ENCODE measurements around the gene FAM25A. TPM values are rescaled to one million over a fixed set of nuclear protein-coding genes. Genes with fewer than 3 reads are reported as not detected.

Gene FAM25A
- total RNA-seq, 1 donor from 2014 or later = not detected

DNA sequence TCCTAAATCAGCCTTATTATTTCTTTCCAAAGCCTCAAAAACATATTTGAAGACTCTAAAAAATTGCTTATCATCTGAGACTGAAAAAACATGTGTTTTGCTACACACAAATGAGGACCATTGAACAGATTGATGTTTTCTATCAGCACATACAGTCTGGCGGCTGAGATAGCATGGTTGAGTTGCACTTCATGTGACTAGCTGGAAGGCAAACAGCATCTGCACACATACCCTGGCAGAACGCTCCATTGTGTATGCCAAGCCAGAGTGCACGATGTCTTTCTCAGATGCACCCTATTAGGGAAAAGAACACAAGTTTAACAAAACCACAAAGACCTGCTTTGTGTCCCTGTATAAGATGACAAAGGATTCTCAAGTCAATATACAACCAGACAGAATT is 33.0 kb downstream of the FAM25A start:
- Mint-ChIP-seq H3K27ac (ENCODE audit: unreplicated experiment) (no peak overlapping the region), H3K36me3 (ENCODE audit: low read depth) (peaks cover 12% of the 10 kb centered on the region), H3K4me1 (ENCODE audit: low read depth) (peaks cover 7% of the 10 kb centered on the region), H3K4me3 (ENCODE audit: unreplicated experiment) (no peak overlapping the region), H3K27me3 (ENCODE audit: low read depth) (no peaks in the 10 kb centered on the region), H3K9me3 (ENCODE audit: low read depth) (no peaks in the 10 kb centered on the region)
- no peak for DNase-seq (ENCODE audit: low spot score)
- TF ChIP-seq, protein P1, sequence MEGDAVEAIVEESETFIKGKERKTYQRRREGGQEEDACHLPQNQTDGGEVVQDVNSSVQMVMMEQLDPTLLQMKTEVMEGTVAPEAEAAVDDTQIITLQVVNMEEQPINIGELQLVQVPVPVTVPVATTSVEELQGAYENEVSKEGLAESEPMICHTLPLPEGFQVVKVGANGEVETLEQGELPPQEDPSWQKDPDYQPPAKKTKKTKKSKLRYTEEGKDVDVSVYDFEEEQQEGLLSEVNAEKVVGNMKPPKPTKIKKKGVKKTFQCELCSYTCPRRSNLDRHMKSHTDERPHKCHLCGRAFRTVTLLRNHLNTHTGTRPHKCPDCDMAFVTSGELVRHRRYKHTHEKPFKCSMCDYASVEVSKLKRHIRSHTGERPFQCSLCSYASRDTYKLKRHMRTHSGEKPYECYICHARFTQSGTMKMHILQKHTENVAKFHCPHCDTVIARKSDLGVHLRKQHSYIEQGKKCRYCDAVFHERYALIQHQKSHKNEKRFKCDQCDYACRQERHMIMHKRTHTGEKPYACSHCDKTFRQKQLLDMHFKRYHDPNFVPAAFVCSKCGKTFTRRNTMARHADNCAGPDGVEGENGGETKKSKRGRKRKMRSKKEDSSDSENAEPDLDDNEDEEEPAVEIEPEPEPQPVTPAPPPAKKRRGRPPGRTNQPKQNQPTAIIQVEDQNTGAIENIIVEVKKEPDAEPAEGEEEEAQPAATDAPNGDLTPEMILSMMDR (IDR thresholded peaks at IDR 0.05) = no peak

GRCh38 chr10:87053577-87054181 is 33.6 kb downstream of the FAM25A start:
- Mint-ChIP-seq H3K36me3 (ENCODE audit: low read depth) (peaks cover 12% of the 10 kb centered on the region), H3K27ac (ENCODE audit: unreplicated experiment) (no peak overlapping the region), H3K4me1 (ENCODE audit: low read depth) (peaks cover 13% of the 10 kb centered on the region)

GRCh38 chr10:87054373-87055295 is 34.5 kb downstream of the FAM25A start:
- Mint-ChIP-seq H3K9me3 (ENCODE audit: low read depth) (no peaks in the 10 kb centered on the region), H3K4me3 (ENCODE audit: unreplicated experiment) (no peak overlapping the region), H3K4me1 (ENCODE audit: low read depth) (peaks cover 19% of the 10 kb centered on the region), H3K27me3 (ENCODE audit: low read depth) (no peaks in the 10 kb centered on the region), H3K27ac (ENCODE audit: unreplicated experiment) (no peak overlapping the region), H3K36me3 (ENCODE audit: low read depth) (peaks cover 17% of the 10 kb centered on the region)
- TF ChIP-seq, protein P1 (IDR thresholded peaks at IDR 0.05) = no peak
- DNase-seq (ENCODE audit: low spot score) = no peak

More at GRCh38 chr10:87053577-87054181, 33.6 kb downstream of the FAM25A start:
- H3K9me3 Mint-ChIP-seq (ENCODE audit: low read depth) = no peaks in the 10 kb centered on the region
- DNase-seq (ENCODE audit: low spot score) = no peak
- H3K27me3 Mint-ChIP-seq (ENCODE audit: low read depth) = no peaks in the 10 kb centered on the region
- no peak overlapping the region for H3K4me3 Mint-ChIP-seq (ENCODE audit: unreplicated experiment)
- TF ChIP-seq, protein P1 (IDR thresholded peaks at IDR 0.05) = no peak

DNA sequence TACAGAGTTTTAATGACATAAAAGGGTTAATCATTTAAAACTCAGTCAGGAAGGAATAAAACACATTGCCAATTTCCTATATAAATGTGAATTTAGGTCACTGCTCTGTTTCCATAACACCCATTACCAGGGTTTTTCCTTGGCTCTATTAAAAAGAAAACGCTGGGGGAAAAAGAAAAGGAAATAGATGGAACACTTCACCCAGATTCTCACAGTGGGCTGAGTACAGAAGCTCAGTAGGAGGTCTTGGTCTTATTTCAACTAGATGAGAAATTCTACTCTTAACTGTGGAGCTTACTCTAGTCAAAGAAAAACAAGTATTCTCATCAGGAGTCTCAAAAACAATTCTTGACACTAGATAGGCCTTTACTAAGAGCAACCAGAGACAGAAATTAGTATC is 38.1 kb downstream of the FAM25A start:
- Mint-ChIP-seq H3K36me3 (ENCODE audit: low read depth) (peaks cover 20% of the 10 kb centered on the region), H3K27me3 (ENCODE audit: low read depth) (no peaks in the 10 kb centered on the region), H3K9me3 (ENCODE audit: low read depth) (no peaks in the 10 kb centered on the region), H3K4me1 (ENCODE audit: low read depth) (peaks cover 19% of the 10 kb centered on the region), H3K4me3 (ENCODE audit: unreplicated experiment) (no peak overlapping the region), H3K27ac (ENCODE audit: unreplicated experiment) (peak overlapping the region; percentile 53)
- TF ChIP-seq, protein P1 (IDR thresholded peaks at IDR 0.05) = no peak
- DNase-seq (ENCODE audit: low spot score) = no peak

DNA sequence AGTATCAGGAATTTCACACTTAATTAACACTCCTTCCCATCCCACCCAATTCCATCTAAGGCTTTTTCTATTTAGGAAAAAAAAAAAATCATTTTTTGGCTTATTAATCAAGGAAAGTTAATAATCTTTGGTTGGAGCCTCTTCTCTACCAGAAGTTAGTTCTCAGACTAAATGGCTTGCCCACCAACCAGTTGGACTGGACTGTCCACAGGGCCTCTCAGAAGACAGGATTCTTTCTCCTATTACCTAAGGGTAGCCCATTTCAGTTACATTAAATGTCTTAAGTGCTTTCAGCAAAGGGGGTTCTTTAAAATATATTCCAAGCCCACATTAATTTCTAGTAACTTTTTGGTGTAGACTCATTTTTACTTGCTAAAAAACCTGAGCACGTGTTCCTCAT is 39.3 kb downstream of the FAM25A start:
- H3K27ac Mint-ChIP-seq (ENCODE audit: unreplicated experiment) = no peak overlapping the region
- H3K9me3 Mint-ChIP-seq (ENCODE audit: low read depth) = no peaks in the 10 kb centered on the region
- H3K27me3 Mint-ChIP-seq (ENCODE audit: low read depth) = no peaks in the 10 kb centered on the region
- TF ChIP-seq, protein P1 (IDR thresholded peaks at IDR 0.05) = no peak
- no peak for DNase-seq (ENCODE audit: low spot score)
- no peak overlapping the region for H3K4me3 Mint-ChIP-seq (ENCODE audit: unreplicated experiment)
- peaks cover 19% of the 10 kb centered on the region for H3K4me1 Mint-ChIP-seq (ENCODE audit: low read depth)
- peaks cover 24% of the 10 kb centered on the region for H3K36me3 Mint-ChIP-seq (ENCODE audit: low read depth)

Data from chondrocyte (in vitro differentiated cells).